ENCODE results near the gene PPAN.

PPAN gene

DNA sequence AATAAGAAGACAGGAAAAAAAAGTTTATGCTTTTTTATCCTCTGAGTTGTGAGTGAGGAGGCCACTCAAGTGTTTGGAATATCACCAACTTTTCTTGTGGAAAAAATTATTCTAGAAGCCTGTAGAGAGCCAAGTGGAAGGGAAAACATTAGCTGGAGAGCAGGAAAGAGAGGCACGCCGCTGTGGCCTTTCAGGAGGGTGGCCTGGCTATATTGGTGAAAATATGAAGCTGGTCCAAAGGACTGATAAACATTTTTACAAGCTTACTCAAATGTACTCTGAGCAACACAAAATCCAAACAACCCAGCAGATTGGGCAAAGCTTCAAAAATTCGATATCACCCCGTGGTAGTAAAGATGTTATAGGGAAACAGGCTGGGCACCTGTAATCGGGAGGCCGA is 15.9 kb downstream of the PPAN start:
- DNase-seq (ENCODE audit: low spot score) = no peak
- TF ChIP-seq, protein P1, sequence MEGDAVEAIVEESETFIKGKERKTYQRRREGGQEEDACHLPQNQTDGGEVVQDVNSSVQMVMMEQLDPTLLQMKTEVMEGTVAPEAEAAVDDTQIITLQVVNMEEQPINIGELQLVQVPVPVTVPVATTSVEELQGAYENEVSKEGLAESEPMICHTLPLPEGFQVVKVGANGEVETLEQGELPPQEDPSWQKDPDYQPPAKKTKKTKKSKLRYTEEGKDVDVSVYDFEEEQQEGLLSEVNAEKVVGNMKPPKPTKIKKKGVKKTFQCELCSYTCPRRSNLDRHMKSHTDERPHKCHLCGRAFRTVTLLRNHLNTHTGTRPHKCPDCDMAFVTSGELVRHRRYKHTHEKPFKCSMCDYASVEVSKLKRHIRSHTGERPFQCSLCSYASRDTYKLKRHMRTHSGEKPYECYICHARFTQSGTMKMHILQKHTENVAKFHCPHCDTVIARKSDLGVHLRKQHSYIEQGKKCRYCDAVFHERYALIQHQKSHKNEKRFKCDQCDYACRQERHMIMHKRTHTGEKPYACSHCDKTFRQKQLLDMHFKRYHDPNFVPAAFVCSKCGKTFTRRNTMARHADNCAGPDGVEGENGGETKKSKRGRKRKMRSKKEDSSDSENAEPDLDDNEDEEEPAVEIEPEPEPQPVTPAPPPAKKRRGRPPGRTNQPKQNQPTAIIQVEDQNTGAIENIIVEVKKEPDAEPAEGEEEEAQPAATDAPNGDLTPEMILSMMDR (IDR thresholded peaks at IDR 0.05; ENCODE audit: extremely low read depth, missing control alignments) = no peak

DNA sequence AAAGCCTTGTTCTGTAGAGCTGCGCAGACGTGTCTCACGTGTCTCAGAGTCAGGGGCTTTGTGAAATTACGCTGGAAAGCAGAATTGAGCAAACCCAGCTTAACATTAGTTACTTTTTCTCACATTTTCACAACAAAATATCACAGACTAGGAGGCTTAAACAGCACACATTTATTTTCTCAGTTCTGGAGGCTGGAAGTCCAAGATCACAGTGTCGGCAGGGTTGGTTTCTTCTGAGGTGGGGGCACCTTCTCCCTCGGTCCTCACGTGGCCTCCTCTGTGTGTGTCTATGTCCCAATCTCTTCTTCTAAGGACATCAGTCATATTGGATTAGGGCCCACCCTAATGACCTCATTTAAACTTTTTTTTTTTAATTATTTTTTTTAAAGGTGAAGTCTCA is 18.3 kb downstream of the PPAN start:
- TF ChIP-seq, protein P1 (IDR thresholded peaks at IDR 0.05; ENCODE audit: extremely low read depth, missing control alignments) = no peak
- DNase-seq (ENCODE audit: low spot score) = no peak

DNA sequence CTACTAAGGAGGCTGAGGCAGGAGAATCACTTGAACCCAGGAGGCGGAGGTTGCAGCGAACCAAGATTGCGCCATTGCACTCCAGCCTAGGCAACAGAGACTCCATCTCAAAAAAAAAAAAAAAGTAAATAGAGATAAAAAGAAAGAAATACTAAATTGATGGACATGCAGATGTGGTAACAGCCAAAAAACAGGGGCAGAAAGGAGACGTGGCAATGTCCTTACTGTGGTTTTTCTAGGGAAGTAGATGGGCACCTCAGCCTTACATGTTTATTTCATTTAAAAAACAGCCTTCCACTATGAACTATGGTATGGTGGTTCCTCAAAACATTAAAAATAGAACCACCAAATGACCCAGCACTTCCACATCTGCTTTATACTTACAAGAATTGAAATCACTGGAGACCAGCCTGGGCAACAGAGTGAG is 20.1 kb downstream of the PPAN start:
- TF ChIP-seq, protein P1 (IDR thresholded peaks at IDR 0.05; ENCODE audit: extremely low read depth, missing control alignments) = no peak
- DNase-seq (ENCODE audit: low spot score) = no peak

DNA sequence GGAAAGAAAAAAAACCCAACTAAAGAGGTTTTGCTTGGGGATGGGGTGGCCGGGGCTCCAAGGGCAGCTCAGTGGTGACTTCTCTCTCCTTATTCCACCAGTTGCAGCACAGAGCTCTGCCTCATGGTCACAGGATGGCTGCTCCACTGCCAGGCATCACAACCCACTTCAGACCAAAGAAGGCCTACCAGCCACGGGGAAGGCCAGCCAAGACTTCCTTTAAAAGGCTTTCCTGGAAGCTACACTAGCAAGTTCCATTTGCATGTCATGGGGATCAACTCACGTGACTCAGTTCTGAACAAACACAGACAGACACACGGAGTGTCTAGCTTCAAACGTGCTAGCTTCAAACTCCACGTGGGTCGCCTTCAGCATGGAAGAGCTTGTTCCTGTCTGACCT is 26.7 kb downstream of the PPAN start:
- no peak for DNase-seq (ENCODE audit: low spot score)
- TF ChIP-seq, protein P1 (IDR thresholded peaks at IDR 0.05; ENCODE audit: extremely low read depth, missing control alignments) = no peak

DNA sequence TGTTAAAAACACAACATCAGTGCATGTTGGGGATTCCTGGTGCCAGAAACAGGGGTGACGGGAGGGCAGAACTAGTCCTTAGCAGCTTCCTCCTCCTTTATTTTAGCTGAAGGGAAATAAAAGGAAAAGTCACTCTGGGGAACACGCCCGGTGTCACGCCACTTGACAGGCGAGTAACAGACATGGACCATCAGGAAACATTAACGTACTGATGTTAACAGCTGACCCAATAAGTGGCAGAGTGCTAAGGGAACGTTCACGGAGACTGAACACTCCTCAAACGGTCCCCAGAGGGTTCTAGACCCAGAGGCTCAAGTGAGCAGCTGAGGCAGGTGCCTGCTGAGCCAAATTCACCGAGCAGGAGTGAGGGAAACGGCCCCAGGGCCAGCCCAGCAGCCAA is 27.4 kb downstream of the PPAN start:
- no peak for DNase-seq (ENCODE audit: low spot score)
- TF ChIP-seq, protein P1 (IDR thresholded peaks at IDR 0.05; ENCODE audit: extremely low read depth, missing control alignments) = no peak

DNA sequence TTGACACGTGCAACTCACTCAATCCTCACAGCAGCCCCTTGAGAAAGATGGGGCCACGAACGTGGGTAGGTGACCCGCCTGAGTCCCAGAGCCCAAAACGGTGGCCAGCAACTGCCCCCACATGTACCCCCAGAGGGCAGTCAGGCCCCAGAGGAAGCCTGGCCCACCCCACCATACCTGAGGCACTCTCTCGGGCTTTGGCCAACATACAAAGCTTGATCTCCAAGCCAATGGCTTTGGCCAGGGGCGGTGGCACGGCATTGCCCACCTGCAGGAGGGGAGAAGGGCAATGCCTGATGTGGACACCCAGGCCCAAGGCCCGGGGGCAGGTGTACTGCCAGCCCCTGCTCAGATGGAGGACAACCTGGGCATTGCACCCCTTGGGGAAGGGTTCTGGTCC is 27.9 kb downstream of the PPAN start:
- no peak for DNase-seq (ENCODE audit: low spot score)
- TF ChIP-seq, protein P1 (IDR thresholded peaks at IDR 0.05; ENCODE audit: extremely low read depth, missing control alignments) = no peak

DNA sequence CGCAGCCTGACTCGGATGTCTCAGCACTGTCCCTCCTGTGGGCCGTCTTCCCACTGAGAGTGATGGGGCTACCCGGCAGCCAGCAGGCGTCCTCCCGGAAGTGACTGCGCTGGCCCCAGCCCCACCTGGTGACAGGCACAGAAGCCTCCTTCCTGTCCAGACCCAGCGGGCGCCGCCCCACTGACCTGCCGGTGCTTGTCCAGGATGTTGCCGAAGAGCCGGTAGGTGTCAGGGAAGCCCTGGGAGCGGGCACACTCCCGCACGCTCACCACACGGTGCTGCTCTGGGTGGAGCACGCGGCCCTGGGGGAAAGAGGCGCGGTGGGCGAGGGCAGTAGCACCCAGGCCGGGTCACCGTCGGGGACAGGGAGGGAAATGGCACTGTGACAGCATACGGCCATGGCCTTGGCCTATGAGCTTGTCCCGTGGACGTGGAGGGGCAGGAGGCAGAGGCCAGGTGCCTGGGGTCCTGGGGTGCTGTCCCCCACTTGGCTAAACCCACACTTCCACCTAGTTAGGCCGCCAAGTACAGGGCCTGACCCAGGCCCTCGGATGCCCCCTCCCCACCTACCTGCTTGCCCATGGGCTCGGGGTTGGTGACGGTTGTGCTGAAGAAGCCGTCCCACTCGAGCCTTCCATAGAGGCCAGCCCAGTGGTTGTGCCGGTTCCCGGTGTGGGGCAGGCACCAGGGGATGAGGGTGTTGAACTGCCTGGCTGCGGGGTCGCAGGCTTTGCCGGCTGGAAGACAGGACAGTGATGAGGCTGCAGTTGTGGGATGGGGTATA is 29.6 kb downstream of the PPAN start:
- DNase-seq (ENCODE audit: low spot score) = no peak
- TF ChIP-seq, protein P1 (IDR thresholded peaks at IDR 0.05; ENCODE audit: extremely low read depth, missing control alignments) = no peak

All from GM20000 (cell line).